Raji (cell line): ENCODE measurements around the gene HOTAIR.

Source experiments
- POLR2A ChIP-seq: IDR thresholded peaks from 2 replicates; pipeline ENCODE4 v1.6.1; 2011; ENCODE audit warnings: low read depth, low read length, control low read depth; ENCODE audit not compliant: insufficient read depth

Gene HOTAIR

GRCh38 chr12:53986686-53987483 is 12.1 kb upstream of the HOTAIR start:
- TF ChIP-seq POLR2A, result no peak

DNA sequence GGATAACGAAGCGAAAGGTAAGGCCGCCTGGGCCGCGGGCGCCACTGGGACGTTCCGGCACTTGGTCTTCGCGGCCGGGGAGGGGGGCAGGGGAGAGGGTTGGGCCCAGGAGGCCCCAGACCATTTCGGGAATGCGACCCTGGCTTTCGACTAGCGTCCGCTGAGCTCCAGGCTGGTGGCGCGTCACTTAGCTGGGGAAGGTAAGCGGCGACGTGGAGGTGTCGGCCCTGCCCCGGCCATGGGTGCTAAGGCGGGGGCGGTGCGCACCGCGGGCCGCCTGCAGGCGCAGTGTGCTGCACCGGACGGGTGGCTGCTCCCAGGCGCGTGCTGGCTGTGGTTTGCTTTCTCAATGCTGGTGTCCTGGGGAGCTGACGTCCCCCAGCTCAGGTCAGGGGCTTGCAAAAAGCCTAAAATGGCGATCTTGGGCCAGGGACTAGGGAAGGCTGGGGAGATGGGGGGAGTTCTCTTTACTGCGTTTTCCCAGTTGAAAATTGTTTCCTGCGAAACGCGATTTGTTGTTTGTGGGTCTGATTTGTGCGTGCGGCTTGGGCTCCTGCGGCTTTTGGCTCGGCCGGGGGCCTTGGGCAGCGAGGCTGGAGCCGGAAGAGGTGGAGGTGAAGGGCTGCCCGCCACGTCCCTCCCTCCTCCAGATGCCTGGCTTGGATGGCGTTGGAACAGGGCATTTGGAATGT is 11.4 kb upstream of the HOTAIR start:
- no peak for TF ChIP-seq POLR2A

GRCh38 chr12:53985692-53985993 is 10.9 kb upstream of the HOTAIR start:
- no peak for TF ChIP-seq POLR2A

DNA sequence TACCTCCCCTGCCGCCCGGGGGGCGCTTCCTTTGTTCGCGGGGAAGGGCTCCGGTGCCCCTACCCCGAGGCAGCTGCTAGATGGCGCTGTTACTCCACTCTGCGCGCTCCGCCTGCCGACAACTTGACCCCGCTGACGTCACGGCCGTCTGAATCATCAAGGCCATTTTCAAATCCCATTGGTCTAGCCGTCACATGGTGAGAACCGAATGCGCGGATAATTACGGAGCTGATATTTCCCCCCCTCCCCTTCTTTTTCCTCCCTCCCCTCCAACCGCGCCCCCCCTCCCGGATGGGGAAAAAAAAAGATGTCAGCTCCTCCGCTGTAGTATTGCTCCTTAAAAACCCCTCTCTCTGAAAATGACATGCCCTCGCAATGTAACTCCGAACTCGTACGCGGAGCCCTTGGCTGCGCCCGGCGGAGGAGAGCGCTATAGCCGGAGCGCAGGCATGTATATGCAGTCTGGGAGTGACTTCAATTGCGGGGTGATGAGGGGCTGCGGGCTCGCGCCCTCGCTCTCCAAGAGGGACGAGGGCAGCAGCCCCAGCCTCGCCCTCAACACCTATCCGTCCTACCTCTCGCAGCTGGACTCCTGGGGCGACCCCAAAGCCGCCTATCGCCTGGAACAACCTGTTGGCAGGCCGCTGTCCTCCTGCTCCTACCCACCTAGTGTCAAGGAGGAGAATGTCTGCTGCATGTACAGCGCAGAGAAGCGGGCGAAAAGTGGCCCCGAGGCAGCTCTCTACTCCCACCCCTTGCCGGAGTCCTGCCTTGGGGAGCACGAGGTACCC is 10.3 kb upstream of the HOTAIR start, which contains the start of gene HOXC10:
HOXC10 (plus strand) TSS at position 246 of the 791 bp plus-strand sequence; CDS start at position 360, 114 bp downstream.
- no peak for TF ChIP-seq POLR2A

DNA sequence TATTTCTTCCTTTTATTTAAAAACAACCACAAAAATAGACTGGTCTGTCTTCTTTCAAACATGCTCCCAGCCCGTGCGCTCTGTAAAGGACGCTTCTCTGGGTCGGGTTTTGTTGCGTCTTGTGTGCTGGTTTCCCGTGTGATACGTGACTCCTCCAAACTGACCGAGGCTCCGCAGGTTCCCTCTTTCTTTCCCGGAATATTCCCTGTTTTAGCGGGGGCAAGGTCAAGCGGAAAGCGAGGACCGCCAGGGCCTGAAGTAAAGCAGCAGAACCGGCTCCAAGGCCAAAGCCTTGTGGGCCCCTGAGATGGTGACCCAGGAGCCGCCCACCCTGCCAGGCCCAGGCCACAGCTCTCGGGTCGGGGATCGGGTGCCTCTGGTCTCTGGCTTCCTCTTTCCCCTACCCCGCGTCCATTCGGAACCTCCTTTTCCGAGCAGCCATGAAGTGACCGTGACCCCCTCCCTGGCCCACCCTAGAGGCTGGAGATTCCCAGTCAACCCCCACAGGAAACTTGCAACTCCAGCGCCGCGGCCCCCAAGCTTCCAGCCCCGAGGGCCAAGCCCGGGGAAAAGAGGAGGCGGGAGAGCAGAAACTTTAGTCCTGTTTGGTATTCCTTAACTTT is 9.3 kb upstream of the HOTAIR start:
- TF ChIP-seq POLR2A, result no peak

GRCh38 chr12:53983568-53983949 is 8.8 kb upstream of the HOTAIR start:
- no peak for TF ChIP-seq POLR2A

- no peak for TF ChIP-seq POLR2A
Observed at GRCh38 chr12:53982648-53983567, 8.2 kb upstream of the HOTAIR start.

DNA sequence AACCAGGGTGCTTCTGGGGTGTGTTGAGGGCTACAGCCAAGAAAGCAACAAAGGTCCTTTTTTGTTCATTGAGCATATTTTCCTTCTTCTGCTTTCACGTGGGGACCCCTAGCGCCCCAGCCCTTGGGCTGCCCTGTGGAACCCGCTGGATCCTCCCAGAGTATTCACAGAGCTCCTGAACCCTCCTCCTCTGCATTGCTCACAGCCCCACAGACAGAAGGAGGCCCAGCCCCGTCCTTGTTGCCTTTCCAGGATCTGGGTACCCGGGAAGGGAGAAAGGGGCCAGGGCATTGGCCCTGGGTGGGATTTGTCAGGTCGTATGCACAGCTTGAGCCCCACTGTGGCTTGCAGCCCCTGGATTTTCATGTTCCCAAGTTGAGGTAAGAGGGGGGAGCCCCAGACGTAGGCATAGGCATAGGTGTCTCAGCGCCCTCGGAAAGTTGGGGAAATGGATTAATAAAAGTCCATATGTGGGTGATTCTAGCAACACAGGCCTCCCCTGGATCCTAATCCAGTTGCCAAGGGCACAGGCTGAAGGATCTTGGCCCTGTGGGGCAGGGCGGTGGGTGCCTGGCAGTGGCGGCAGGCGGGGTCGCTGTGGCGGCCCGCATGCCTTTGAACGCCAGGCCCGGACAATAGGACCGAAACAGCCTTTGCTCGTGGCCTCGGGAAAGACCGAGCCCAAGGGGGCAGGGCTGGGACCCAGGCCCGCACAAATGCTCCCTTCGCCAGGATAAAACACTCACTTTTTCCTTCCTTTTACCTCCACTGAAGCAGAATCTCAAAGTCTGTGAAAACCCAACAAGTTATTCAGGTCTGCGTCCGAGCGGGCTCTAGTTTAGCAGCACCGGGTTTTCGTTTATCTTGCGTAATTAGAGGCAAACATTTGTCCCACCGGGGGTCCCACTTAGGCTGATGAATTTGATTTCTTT is 7.1 kb upstream of the HOTAIR start:
- no peak for TF ChIP-seq POLR2A

GRCh38 chr12:53980802-53981496 is 6.2 kb upstream of the HOTAIR start:
- TF ChIP-seq POLR2A, result no peak

- no peak for TF ChIP-seq POLR2A
Observed at GRCh38 chr12:53980104-53980801, 5.5 kb upstream of the HOTAIR start.

- TF ChIP-seq POLR2A, result no peak
Observed at GRCh38 chr12:53978477-53979356, 4.0 kb upstream of the HOTAIR start.
